Astrocyte of the hippocampus (primary cell): ENCODE data around the gene HOXA5.

Experiments used
- DNase-seq: peaks from one replicate; pipeline ENCODE4 v3.0.0; 2011; ENCODE audit warnings: low read depth, low spot score

The HOXA5 gene

GRCh38 chr7:27171637-27172314 is 28.3 kb upstream of the HOXA5 start:
- no peak for DNase-seq

GRCh38 chr7:27171325-27171636 is 27.8 kb upstream of the HOXA5 start:
- no peak for DNase-seq

GRCh38 chr7:27170426-27171324 is 27.2 kb upstream of the HOXA5 start:
- DNase-seq, result no peak

DNA sequence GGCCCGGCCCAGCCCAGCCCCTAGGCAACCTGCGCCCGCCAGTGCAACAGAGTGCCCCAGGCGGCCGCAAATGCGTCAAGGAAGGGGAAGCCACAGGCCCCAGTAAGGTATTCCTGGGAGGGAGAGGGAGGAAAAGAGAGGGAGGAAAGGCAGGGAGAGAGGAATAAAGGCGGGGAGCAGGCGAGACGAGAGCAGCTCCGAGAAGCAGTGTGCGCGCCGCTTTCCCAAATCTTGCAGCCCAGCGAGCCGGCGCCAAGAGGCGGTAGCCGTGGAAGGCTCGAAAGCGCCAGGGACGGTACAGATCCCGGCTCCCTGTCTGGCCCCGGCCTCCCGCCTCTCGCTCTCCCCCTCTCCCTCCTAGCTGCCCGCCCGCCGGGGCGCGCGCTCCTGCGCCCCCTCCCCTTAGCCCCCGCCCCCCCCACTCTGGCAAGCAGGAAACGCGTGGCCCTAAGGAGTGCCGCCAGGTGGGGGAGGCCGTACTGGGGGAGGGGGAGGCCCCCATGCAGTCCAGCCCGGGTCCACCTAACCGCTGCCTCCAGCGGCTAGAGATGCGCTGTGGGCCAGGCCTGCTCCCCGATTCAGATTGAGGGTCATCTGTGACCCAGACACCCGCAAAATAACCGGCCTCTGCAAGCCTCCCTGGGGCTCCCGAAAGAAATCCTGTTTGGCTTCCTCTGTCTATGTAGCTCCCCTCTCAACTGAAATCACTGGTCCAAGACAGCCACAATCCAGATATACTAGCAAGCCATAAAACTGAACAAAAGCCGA is 26.4 kb upstream of the HOXA5 start:
- no peak for DNase-seq

GRCh38 chr7:27168265-27168947 is 24.9 kb upstream of the HOXA5 start:
- DNase-seq, result no peak

GRCh38 chr7:27167916-27168264 is 24.4 kb upstream of the HOXA5 start:
- DNase-seq, result no peak

- DNase-seq, result no peak
Measured at GRCh38 chr7:27166531-27167505, 23.3 kb upstream of the HOXA5 start.

- no peak for DNase-seq
Measured at GRCh38 chr7:27165996-27166530, 22.6 kb upstream of the HOXA5 start.

- DNase-seq, result no peak
Measured at GRCh38 chr7:27165089-27165995, 21.9 kb upstream of the HOXA5 start, which contains the start of gene HOXA9. TSS of gene HOXA9 (minus strand) at chr7:27165537. CDS start at chr7:27165457, 80 bp downstream.

DNA sequence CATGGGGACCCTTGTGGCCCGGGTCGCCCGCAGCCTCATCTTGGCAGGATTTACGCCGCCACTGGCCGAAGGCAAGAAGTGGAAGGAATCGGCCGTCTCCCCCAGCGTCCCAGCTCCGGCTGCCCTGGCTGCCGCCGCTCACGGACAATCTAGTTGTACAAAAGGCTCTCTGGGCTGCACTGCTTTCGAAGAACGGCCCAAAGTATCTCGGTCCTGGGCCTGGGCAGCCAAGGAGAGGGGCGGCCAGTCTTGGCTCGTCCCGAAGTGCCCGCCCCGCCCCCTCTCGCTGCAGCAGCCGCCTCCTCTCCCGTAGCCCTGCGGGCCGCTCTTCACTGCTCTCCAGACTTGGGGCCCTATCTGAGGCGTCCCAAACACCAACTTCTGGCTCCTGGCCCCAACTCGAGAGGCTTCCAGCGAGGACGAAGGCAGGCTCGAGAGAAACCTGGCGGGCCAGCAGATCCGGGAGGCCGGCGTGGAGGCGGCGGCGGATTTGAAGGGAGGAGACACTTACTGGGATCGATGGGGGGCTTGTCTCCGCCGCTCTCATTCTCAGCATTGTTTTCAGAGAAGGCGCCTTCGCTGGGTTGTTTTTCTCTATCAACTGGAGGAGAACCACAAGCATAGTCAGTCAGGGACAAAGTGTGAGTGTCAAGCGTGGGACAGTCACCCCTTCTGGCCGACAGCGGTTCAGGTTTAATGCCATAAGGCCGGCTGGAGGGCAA is 21.0 kb upstream of the HOXA5 start:
- DNase-seq, result no peak

- DNase-seq, result no peak
Measured at GRCh38 chr7:27164045-27164366, 20.5 kb upstream of the HOXA5 start.

DNA sequence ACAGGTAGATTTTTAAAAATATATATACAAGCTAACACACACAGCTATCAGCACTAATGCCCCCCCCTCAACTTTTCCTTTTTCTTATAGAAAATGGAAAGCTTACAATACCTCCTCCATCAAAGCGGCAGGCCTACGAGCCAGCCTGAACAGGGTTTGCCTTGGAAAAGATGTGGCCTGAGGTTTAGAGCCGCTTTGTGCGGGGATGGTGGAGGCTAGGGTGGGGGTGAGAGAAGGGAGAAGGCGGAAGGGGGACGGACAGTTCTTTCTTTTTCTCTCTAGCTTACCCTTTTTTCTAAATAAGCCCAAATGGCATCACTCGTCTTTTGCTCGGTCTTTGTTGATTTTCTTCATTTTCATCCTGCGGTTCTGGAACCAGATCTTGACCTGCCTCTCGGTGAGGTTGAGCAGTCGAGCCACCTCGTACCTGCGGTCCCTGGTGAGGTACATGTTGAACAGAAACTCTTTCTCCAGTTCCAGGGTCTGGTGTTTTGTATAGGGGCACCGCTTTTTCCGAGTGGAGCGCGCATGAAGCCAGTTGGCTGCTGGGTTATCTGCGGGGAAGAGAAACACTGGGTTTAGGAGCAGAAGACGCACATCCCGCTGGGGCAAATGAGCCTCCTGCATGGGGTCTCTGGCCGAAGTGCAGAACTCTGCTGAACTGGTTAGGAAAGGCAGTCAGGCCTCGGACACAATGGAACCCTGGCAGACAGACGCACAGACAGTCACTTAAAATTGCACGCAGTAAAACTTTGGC is 20.0 kb upstream of the HOXA5 start:
- DNase-seq, result no peak

GRCh38 chr7:27162561-27163287 is 19.2 kb upstream of the HOXA5 start:
- DNase-seq, result no peak

DNA sequence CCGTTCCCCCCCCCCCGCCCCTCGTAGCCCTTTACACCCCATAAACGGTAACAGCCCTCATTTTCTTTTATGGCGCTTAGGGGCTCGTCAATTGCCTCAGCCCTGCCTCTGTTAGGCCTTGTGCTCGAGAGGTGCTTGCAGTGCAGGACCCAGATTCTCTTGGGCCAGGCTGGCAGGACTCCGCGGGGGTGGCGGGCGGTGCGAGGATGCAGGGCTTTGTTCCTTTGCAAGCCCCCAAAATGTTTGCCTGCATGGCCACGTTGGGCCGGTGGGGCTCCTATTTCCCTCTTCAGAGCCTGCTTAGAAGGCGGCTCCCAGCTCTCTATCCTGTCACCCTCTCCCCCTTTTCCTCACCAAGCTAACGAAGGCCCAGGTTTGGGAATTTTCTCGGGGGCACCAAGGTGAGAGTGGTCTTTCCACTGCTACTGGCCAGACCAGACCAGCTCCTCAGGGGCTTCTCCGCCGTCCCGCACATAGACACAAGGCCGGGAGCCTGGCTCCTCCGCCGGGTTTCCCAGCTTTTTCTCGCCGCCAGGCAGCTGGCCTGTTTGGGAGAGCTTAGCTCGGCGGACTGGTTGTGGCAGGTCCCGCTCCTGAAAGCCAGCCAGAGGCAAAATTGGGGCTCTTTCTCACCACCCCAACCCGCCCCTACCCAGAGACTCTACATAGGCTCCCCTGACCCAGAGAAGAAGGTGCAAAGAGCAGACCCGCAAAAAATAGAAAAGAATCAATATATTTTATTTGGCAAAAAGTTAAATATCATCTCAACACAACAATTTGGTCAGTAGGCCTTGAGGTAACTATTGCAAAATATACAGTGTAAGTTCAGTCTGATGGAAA is 18.5 kb upstream of the HOXA5 start:
- no peak for DNase-seq

DNA sequence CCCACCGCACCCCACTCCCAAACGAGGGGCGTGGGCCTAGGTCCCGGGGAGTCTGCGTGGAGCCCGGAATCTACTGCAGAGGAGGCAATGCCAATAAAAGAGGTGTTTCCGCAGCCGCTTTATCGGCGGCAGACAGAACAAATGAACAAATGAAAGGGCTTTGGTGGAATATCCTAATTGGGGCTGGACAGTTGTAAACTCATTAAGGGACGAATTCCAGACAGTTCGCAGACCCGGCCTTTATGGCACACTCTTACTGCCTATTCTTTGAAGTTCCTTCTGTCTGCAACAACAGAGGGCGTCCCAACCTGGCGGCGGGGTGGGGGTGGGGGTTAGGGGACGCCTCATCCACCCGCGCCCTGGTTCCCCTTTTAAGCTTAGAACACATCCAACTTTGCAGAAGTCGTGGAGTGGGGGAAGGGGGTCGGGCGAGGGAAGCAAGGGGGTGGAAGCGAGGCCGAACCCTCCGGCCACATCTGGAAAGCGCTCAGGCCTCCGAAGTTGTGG is 17.8 kb upstream of the HOXA5 start:
- DNase-seq, result no peak

DNA sequence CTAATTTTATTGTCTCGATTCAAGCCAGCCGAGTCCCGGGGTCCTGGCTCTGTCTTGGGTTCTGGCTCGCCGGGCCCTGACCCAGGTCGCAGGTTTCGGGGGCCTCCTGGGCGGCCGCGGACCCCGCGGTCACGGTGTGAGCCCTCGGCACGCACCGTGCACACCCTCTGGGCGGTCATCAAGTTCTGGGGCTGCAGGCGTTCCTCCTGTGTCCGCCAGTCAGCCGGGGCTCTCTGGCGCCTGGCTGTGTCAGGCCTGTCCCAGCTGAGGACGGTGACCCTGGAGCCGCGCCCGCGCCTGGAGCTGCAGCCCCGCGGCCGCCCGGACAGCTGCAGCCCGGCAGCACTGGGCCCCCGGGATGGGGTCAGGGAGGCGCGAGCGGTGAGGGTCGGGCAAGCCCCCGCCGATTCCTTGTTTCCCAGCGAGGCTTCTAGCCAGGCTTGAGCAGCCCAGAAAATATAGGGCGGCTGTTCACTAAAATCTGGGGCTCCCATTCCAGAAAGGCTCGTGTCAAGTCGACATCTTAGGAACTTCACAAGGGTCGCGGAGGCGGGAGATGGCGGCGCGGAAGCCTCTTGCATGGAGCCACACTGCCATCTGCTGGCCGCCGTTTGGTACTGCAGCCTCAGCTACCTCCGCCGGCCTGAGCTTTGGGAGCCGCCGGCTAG is 17.2 kb upstream of the HOXA5 start:
- peak; percentile 87 for DNase-seq
